Epithelial cell of esophagus (primary cell): ENCODE data around the gene DTNA.

ENCODE experiments used
- DNase-seq: peaks from one replicate; pipeline ENCODE4 v3.0.0; 2010; ENCODE audit warnings: low read depth
- H3K4me3 ChIP-seq: 2 replicates; pipeline ENCODE4 v1.5.1; 2011; ENCODE audit warnings: mild to moderate bottlenecking, low read length, control low read depth
- CTCF ChIP-seq: IDR thresholded peaks from 2 replicates; pipeline ENCODE4 v1.5.1; 2011; ENCODE audit warnings: low read depth, mild to moderate bottlenecking, low read length, control low read depth, inconsistent platforms; ENCODE audit not compliant: insufficient read depth; ENCODE audit errors: missing control alignments

Gene DTNA

GRCh38 chr18:34884436-34884835 is 174.3 kb downstream of the DTNA start:
- no peak for TF ChIP-seq CTCF
- H3K4me3 ChIP-seq = no peak overlapping the region
- DNase-seq = no peak

- TF ChIP-seq CTCF = no peak
- DNase-seq = no peak
Observed at GRCh38 chr18:34886177-34886576, 176.1 kb downstream of the DTNA start.

GRCh38 chr18:34887881-34888580 is 177.9 kb downstream of the DTNA start:
- no peak overlapping the region for H3K4me3 ChIP-seq
- TF ChIP-seq CTCF = no peak
- DNase-seq = no peak

More at GRCh38 chr18:34886177-34886576, 176.1 kb downstream of the DTNA start:
- H3K4me3 ChIP-seq = no peak overlapping the region

- H3K4me3 ChIP-seq = no peak overlapping the region
- no peak for DNase-seq
- no peak for TF ChIP-seq CTCF
Observed at GRCh38 chr18:34890486-34891085, 180.5 kb downstream of the DTNA start.

- no peak for TF ChIP-seq CTCF
- no peak for DNase-seq
Observed at GRCh38 chr18:34892379-34892778, 182.3 kb downstream of the DTNA start.

GRCh38 chr18:34893239-34893638 is 183.1 kb downstream of the DTNA start:
- H3K4me3 ChIP-seq = no peak overlapping the region
- TF ChIP-seq CTCF = no peak
- DNase-seq = no peak

More at GRCh38 chr18:34892379-34892778, 182.3 kb downstream of the DTNA start:
- H3K4me3 ChIP-seq = no peak overlapping the region

GRCh38 chr18:34901299-34901698 is 191.2 kb downstream of the DTNA start:
- no peak overlapping the region for H3K4me3 ChIP-seq
- DNase-seq = no peak
- no peak for TF ChIP-seq CTCF
